GM21515 (cell line): ENCODE results near the gene MYO6.

Source experiments
- ATAC-seq: cut with Tn5 transposase; IDR thresholded peaks from one replicate; pipeline ENCODE4 v1.9.1; 2021; ENCODE audit not compliant: unreplicated experiment

The MYO6 gene

GRCh38 chr6:75762063-75762462, 13.0 kb downstream of the MYO6 start:
- no peak for ATAC-seq

- ATAC-seq, result no peak
Observed at GRCh38 chr6:75766387-75766786, 17.3 kb downstream of the MYO6 start.

GRCh38 chr6:75770844-75771243, 21.8 kb downstream of the MYO6 start:
- ATAC-seq, result no peak

- ATAC-seq, result no peak
Observed at GRCh38 chr6:75775219-75775618, 26.2 kb downstream of the MYO6 start.

- no peak for ATAC-seq
Observed at GRCh38 chr6:75776461-75776860, 27.4 kb downstream of the MYO6 start.

GRCh38 chr6:75778757-75779156, 29.7 kb downstream of the MYO6 start:
- no peak for ATAC-seq

- no peak for ATAC-seq
Observed at GRCh38 chr6:75786152-75786551, 37.1 kb downstream of the MYO6 start.

GRCh38 chr6:75788894-75789293, 39.9 kb downstream of the MYO6 start:
- ATAC-seq, result no peak

GRCh38 chr6:75791881-75792280, 42.8 kb downstream of the MYO6 start:
- ATAC-seq, result no peak

GRCh38 chr6:75794351-75794846, 45.4 kb downstream of the MYO6 start:
- ATAC-seq, result no peak

- no peak for ATAC-seq
Observed at GRCh38 chr6:75794954-75795739, 46.1 kb downstream of the MYO6 start.

GRCh38 chr6:75796723-75797122, 47.7 kb downstream of the MYO6 start:
- ATAC-seq, result no peak

- ATAC-seq, result no peak
Observed at GRCh38 chr6:75800133-75800532, 51.1 kb downstream of the MYO6 start.

GRCh38 chr6:75800708-75801505, 51.9 kb downstream of the MYO6 start:
- ATAC-seq, result no peak

GRCh38 chr6:75802366-75802765, 53.3 kb downstream of the MYO6 start:
- ATAC-seq, result no peak

GRCh38 chr6:75808507-75808906, 59.5 kb downstream of the MYO6 start:
- ATAC-seq, result no peak

- ATAC-seq, result no peak
Observed at GRCh38 chr6:75812560-75812959, 63.5 kb downstream of the MYO6 start.

GRCh38 chr6:75813476-75814250, 64.6 kb downstream of the MYO6 start:
- ATAC-seq, result no peak

- ATAC-seq, result no peak
Observed at GRCh38 chr6:75815756-75816155, 66.7 kb downstream of the MYO6 start.

- no peak for ATAC-seq
Observed at GRCh38 chr6:75818098-75818855, 69.2 kb downstream of the MYO6 start.
